Prostate gland (tissue), 2 donors: ENCODE data around the gene PHF21B. TPM values are rescaled to one million over a fixed set of nuclear protein-coding genes. Genes with fewer than 3 reads are reported as not detected.

Source experiments
- DNase-seq: peaks from one replicate; pipeline ENCODE4 v3.0.0-alpha.2; 2019; ENCODE audit warnings: low spot score
- H3K27ac ChIP-seq, 2 donors: fragments of 200-600 bp; sonication (generic); 2 replicates each; pipeline ENCODE4 v1.5.1; 2017 to 2019
- H3K27me3 ChIP-seq: fragments of 200-600 bp; sonication (generic); replicated peaks from 2 replicates; pipeline ENCODE4 v1.5.1; 2019; ENCODE audit not compliant: insufficient read depth
- H3K36me3 ChIP-seq, 2 donors: fragments of 200-600 bp; sonication (generic); 1 replicate in 1 of 2; 2 replicates in 1 of 2; pipeline versions ENCODE4 v1.5.1 to v1.8.1; 2017 to 2019
- H3K4me1 ChIP-seq: fragments of 200-600 bp; sonication (generic); replicated peaks from 2 replicates; pipeline ENCODE4 v1.5.1; 2019
- H3K4me3 ChIP-seq, 2 donors: fragments of 200-600 bp; sonication (generic); 2 replicates each; pipeline ENCODE4 v1.5.1; 2017 to 2019
- H3K9me3 ChIP-seq: fragments of 200-600 bp; sonication (generic); 2 replicates; pipeline ENCODE4 v1.5.1; 2017
- CTCF ChIP-seq, 4 experiments: fragments of 200-600 bp in 2 of 4; fragments of 450-650 bp in 2 of 4; sonication (generic) in 2 of 4; IDR thresholded peaks; 1 replicate in 3 of 4; 2 replicates in 1 of 4; pipeline ENCODE4 v1.5.1; 2016 to 2019; ENCODE audit warnings: antibody characterized with exemption in 4 of 4, mild to moderate bottlenecking in 2 of 4, moderate library complexity in 2 of 4
- POLR2A ChIP-seq: fragments of 450-650 bp; IDR thresholded peaks from one replicate; pipeline ENCODE4 v1.6.1; 2016; ENCODE audit warnings: antibody characterized with exemption, mild to moderate bottlenecking
- POLR2AphosphoS5 ChIP-seq: sonication (generic); formaldehyde crosslinking; IDR thresholded peaks from one replicate; pipeline ENCODE4 v1.6.1; 2017; ENCODE audit warnings: antibody characterized with exemption
- WGBS: methylation state at CpG from one replicate; pipeline ENCODE4 v1.1.5; 2018; 5-methylcytosine and 5-hydroxymethylcytosine counted together
- intact Hi-C: fragments of 100-400 bp; cut with DNase I; formaldehyde crosslinking; loops from one replicate; pipeline ENCODE4 v1.14.2; 2022
- total RNA-seq, 2 donors: library from RNA; depleted of rRNA; stranded (reverse); fragments of >200 nt; gene quantifications; one replicate each; pipeline ENCODE4 v1.1.0, GENCODE V29; 2016

Gene PHF21B
- total RNA-seq, 2 donors from 2014 or later, result 9.7 to 27.3 TPM

GRCh38 chr22:44919691-44920090 lies 90.1 kb downstream of the PHF21B start:
- H3K9me3 ChIP-seq, result no peaks in the 10 kb centered on the region
- intact Hi-C loops, result no loop called here
- H3K4me3 ChIP-seq, result no peak overlapping the region
- WGBS, result 92% methylated on average over 9 of the region's 10 CpGs
- no peaks in the 10 kb centered on the region for H3K4me1 ChIP-seq
- H3K36me3 ChIP-seq, result no peaks in the 10 kb centered on the region
- H3K27ac ChIP-seq, result no peak overlapping the region
- DNase-seq, result no peak
- TF ChIP-seq POLR2AphosphoS5, result no peak
- no peak for TF ChIP-seq CTCF (IDR thresholded peaks at IDR 0.05)
- no peak for TF ChIP-seq POLR2A
- no peaks in the 10 kb centered on the region for H3K27me3 ChIP-seq

GRCh38 chr22:44918925-44919392 lies 90.8 kb downstream of the PHF21B start:
- TF ChIP-seq POLR2A, result no peak
- no peak for TF ChIP-seq CTCF (IDR thresholded peaks at IDR 0.05)
- TF ChIP-seq POLR2AphosphoS5, result no peak
- no peak for DNase-seq
- H3K9me3 ChIP-seq, result no peaks in the 10 kb centered on the region
- H3K27me3 ChIP-seq, result no peaks in the 10 kb centered on the region
- H3K27ac ChIP-seq, result no peak overlapping the region
- no peak overlapping the region for H3K4me3 ChIP-seq
- no peaks in the 10 kb centered on the region for H3K36me3 ChIP-seq
- WGBS, result 92% methylated on average over 8 of the region's 8 CpGs
- no peaks in the 10 kb centered on the region for H3K4me1 ChIP-seq
- intact Hi-C loops, result no loop called here

- no peak for DNase-seq
Observed at GRCh38 chr22:44918166-44918924, 91.5 kb downstream of the PHF21B start.

GRCh38 chr22:44917372-44918165 lies 92.2 kb downstream of the PHF21B start:
- H3K36me3 ChIP-seq, result no peaks in the 10 kb centered on the region
- no peak for DNase-seq
- intact Hi-C loops, result no loop called here

More at GRCh38 chr22:44918166-44918924, 91.5 kb downstream of the PHF21B start:
- H3K27ac ChIP-seq, result no peak overlapping the region
- H3K27me3 ChIP-seq, result no peaks in the 10 kb centered on the region
- TF ChIP-seq POLR2AphosphoS5 (no peak), POLR2A (no peak), CTCF (IDR thresholded peaks at IDR 0.05) (no peak)
- no peaks in the 10 kb centered on the region for H3K9me3 ChIP-seq
- WGBS, result 89% methylated on average over 18 of the region's 18 CpGs
- intact Hi-C loops, result no loop called here
- H3K36me3 ChIP-seq, result no peaks in the 10 kb centered on the region
- H3K4me1 ChIP-seq, result no peaks in the 10 kb centered on the region
- no peak overlapping the region for H3K4me3 ChIP-seq

More at GRCh38 chr22:44917372-44918165, 92.2 kb downstream of the PHF21B start:
- Histone ChIP-seq H3K27me3 (no peaks in the 10 kb centered on the region), H3K27ac (no peak overlapping the region), H3K9me3 (no peaks in the 10 kb centered on the region), H3K4me3 (no peak overlapping the region), H3K4me1 (no peaks in the 10 kb centered on the region)
- TF ChIP-seq POLR2A, result no peak
- no peak for TF ChIP-seq POLR2AphosphoS5
- no peak for TF ChIP-seq CTCF (IDR thresholded peaks at IDR 0.05)
- whole genome bisulfite sequencing, result 89% methylated on average over 19 of the region's 19 CpGs
